Measurements from ENCODE around the gene TLN1. TPM values are rescaled to one million over a fixed set of nuclear protein-coding genes. Genes with fewer than 3 reads are reported as not detected.
A peak's percentile ranks its signal among the peaks of the same experiment; 100 is the strongest.

TLN1 gene
- total RNA-seq, 2 donors from 2014 or later: 167 to 315 TPM

GRCh38 chr9:35696520-35697215 is 35.3 kb downstream of the TLN1 start:
- 34% methylated on average over 9 of the region's 9 CpGs for WGBS
- no peak overlapping the region for H3K4me3 ChIP-seq
- H3K27ac ChIP-seq: peak overlapping the region; percentile 31 to 42
- no peak for TF ChIP-seq POLR2A (IDR thresholded peaks at IDR 0.05)
- TF ChIP-seq CTCF (IDR thresholded peaks at IDR 0.05): peak; percentile 54 to 71 (median 64)
- TF ChIP-seq POLR2AphosphoS5 (IDR thresholded peaks at IDR 0.05): peak; percentile 62
- intact Hi-C loops (cut with DNase I): loop anchor here (5.0 to 10.0 kb wide), 2 partner anchors 34 to 92 kb away; partner anchors contain the start of gene TESK1
- H3K9me3 ChIP-seq: no peaks in the 10 kb centered on the region
- DNase-seq (ENCODE audit: low spot score): peak; percentile 39
- H3K27me3 ChIP-seq (replicated peaks; ENCODE audit: insufficient read depth): no peaks in the 10 kb centered on the region
- no peaks in the 10 kb centered on the region for H3K4me1 ChIP-seq (replicated peaks)
- peaks cover 23 to 32% of the 10 kb centered on the region in 2 donors for H3K36me3 ChIP-seq

- WGBS: 85% methylated on average over 3 of the region's 3 CpGs
- H3K27me3 ChIP-seq (replicated peaks; ENCODE audit: insufficient read depth): no peaks in the 10 kb centered on the region
- peaks cover 23 to 26% of the 10 kb centered on the region in 2 donors for H3K36me3 ChIP-seq
- no peaks in the 10 kb centered on the region for H3K4me1 ChIP-seq (replicated peaks)
- intact Hi-C loops (cut with DNase I): loop anchor here (2.0 to 10.0 kb wide), 3 partner anchors 31 to 91 kb away; partner anchors contain the start of gene TESK1
- peak overlapping the region; percentile 31 to 42 for H3K27ac ChIP-seq
- no peak overlapping the region for H3K4me3 ChIP-seq
- TF ChIP-seq CTCF (IDR thresholded peaks at IDR 0.05) (no peak), POLR2A (IDR thresholded peaks at IDR 0.05) (no peak), POLR2AphosphoS5 (IDR thresholded peaks at IDR 0.05) (no peak)
- no peaks in the 10 kb centered on the region for H3K9me3 ChIP-seq
- DNase-seq (ENCODE audit: low spot score): no peak
These were observed 36.0 kb downstream of the TLN1 start for GRCh38 chr9:35695943-35696401.

GRCh38 chr9:35691757-35692301 is 40.2 kb downstream of the TLN1 start:
- no peak for TF ChIP-seq POLR2AphosphoS5 (IDR thresholded peaks at IDR 0.05)
- TF ChIP-seq CTCF (IDR thresholded peaks at IDR 0.05): no peak
- no peak for TF ChIP-seq POLR2A (IDR thresholded peaks at IDR 0.05)
- H3K4me1 ChIP-seq (replicated peaks): no peaks in the 10 kb centered on the region
- WGBS: 59% methylated on average over 13 of the region's 13 CpGs
- DNase-seq (ENCODE audit: low spot score): no peak
- no peaks in the 10 kb centered on the region for H3K27me3 ChIP-seq (replicated peaks; ENCODE audit: insufficient read depth)
- H3K4me3 ChIP-seq: no peak overlapping the region
- intact Hi-C loops (cut with DNase I): loop anchor here (10.0 kb wide), 1 partner anchor 87 kb away; the partner anchor contains the start of gene TESK1
- no peaks in the 10 kb centered on the region for H3K9me3 ChIP-seq
- peak overlapping the region; percentile 90 to 92 for H3K27ac ChIP-seq
- H3K36me3 ChIP-seq: no peaks in the 10 kb centered on the region

- Histone ChIP-seq H3K27me3 (replicated peaks; ENCODE audit: insufficient read depth) (no peaks in the 10 kb centered on the region), H3K36me3 (no peaks in the 10 kb centered on the region), H3K27ac (peak overlapping the region; percentile 90 to 92), H3K4me3 (peak overlapping the region; percentile 76 to 84), H3K9me3 (no peaks in the 10 kb centered on the region), H3K4me1 (replicated peaks) (no peaks in the 10 kb centered on the region)
- intact Hi-C loops (cut with DNase I): loop anchor here (10.0 kb wide), 1 partner anchor 86 kb away; the partner anchor contains the start of gene TESK1
- 27% methylated on average over 10 of the region's 10 CpGs for WGBS
- TF ChIP-seq CTCF (IDR thresholded peaks at IDR 0.05) (no peak), POLR2AphosphoS5 (IDR thresholded peaks at IDR 0.05) (no peak), POLR2A (IDR thresholded peaks at IDR 0.05) (no peak)
- no peak for DNase-seq (ENCODE audit: low spot score)
These were observed 40.7 kb downstream of the TLN1 start for GRCh38 chr9:35691334-35691650.

All from prostate gland (tissue), 2 donors.